Ovary (tissue), 9 donors: Measurements from ENCODE around the gene EFNA1. TPM values are rescaled to one million over a fixed set of nuclear protein-coding genes. Genes with fewer than 3 reads are reported as not detected.

Experiments used
- DNase-seq, 5 donors: peaks; one replicate each; pipeline ENCODE4 v3.0.0-alpha.2; 2019 to 2020
- H3K27ac ChIP-seq, 2 donors: fragments of 200-600 bp; one replicate each; pipeline versions ENCODE4 v1.5.1 to v1.8.0; 2019 to 2022
- H3K27me3 ChIP-seq: fragments of 200-600 bp; one replicate; pipeline ENCODE4 v1.8.0; 2022
- H3K36me3 ChIP-seq: fragments of 200-600 bp; sonication (generic); one replicate; pipeline ENCODE4 v1.5.1; 2019
- H3K4me1 ChIP-seq: one replicate; pipeline ENCODE4 v1.8.1; 2013; ENCODE audit warnings: mild to moderate bottlenecking, moderate library complexity; ENCODE audit not compliant: insufficient read depth
- H3K4me3 ChIP-seq: fragments of 200-600 bp; sonication (generic); one replicate; pipeline ENCODE4 v1.5.1; 2017
- H3K9me3 ChIP-seq, 2 donors: fragments of 200-600 bp in 1 of 2; sonication (generic) in 1 of 2; one replicate each; pipeline versions ENCODE4 v1.5.1 to v1.8.1; 2013 to 2019; ENCODE audit warnings: mild to moderate bottlenecking in 1 of 2, moderate library complexity in 1 of 2
- CTCF ChIP-seq, 3 donors: fragments of 450-650 bp in 2 of 3; fragments of 200-600 bp in 1 of 3; IDR thresholded peaks; one replicate each; pipeline versions ENCODE4 v1.5.1 to v1.8.0; 2016 to 2022; ENCODE audit warnings: antibody characterized with exemption in 3 of 3, mild to moderate bottlenecking in 1 of 3
- EP300 ChIP-seq: sonication (generic); formaldehyde crosslinking; IDR thresholded peaks from one replicate; pipeline ENCODE4 v1.6.1; 2017; ENCODE audit warnings: antibody characterized with exemption
- POLR2A ChIP-seq: fragments of 450-650 bp; IDR thresholded peaks from one replicate; pipeline ENCODE4 v1.6.1; 2017; ENCODE audit warnings: antibody characterized with exemption, mild to moderate bottlenecking, moderate library complexity
- WGBS, 3 donors: extraction: QIAGEN DNeasy Blood & Tissue Kit in 1 of 3; methylation state at CpG; one replicate each; pipeline versions ENCODE4 v1.1.5 to v1.1.7; 2013 to 2017; 5-methylcytosine and 5-hydroxymethylcytosine counted together
- intact Hi-C, 4 donors: fragments of 100-400 bp; cut with DNase I; formaldehyde crosslinking; loops; one replicate each; pipeline versions ENCODE4 v1.11.0 to v1.15.1; 2022 to 2023
- polyA plus RNA-seq, 2 donors: library from polyadenylated mRNA; stranded (reverse); fragments of 200-250 nt in 1 of 2; fragments of 350-450 nt in 1 of 2; fragmentation: Illumina TruSeq in 1 of 2; extraction: RNeasy Lipid Tissue Mini Kit (QIAGEN cat#74804) in 1 of 2; gene quantifications; one replicate each; pipeline ENCODE4 v1.2.3, GENCODE V29; 2013 to 2014
- total RNA-seq, 7 donors: library from RNA; depleted of rRNA in 2 of 7; stranded (reverse); fragments of >200 nt in 2 of 7; fragmentation: NEBNext Ultra II Directional in 3 of 7; extraction: Animal tissue kit (Norgen Biotek cat#: 25700) in 3 of 7; gene quantifications; one replicate each; pipeline versions ENCODE4 v1.1.0 to v1.2.4, GENCODE V29; 2016 to 2023
- donor health status: DM: no; HTN: no; CAD: no; lungs with moderate emphysema.
- donor health status: DM: no; HTN: no; CAD: no.
- donor health status: Bipolar disorder and iron deficiency.
- donor health status: DM: yes; HTN: yes; CAD: no.
- donor health status: DM: no; HTN: no; CAD: no.
- donor health status: DM: yes; HTN: yes; CAD: no.

The EFNA1 gene
- total and polyA plus RNA-seq, 9 donors, result 12.1 to 51.6 (median 18.6) TPM

- DNase-seq, result no peak
- H3K36me3 ChIP-seq, result no peaks in the 10 kb centered on the region
- intact Hi-C loops, result no loop called here
- peaks cover 5% of the 10 kb centered on the region for H3K4me1 ChIP-seq
- no peaks in the 10 kb centered on the region for H3K9me3 ChIP-seq
- WGBS, 3 donors, result 57 to 63% (median 61%) methylated on average over 2 of the region's 2 CpGs
- no peak overlapping the region for H3K4me3 ChIP-seq
- TF ChIP-seq CTCF (IDR thresholded peaks at IDR 0.05), result no peak
- TF ChIP-seq POLR2A, result no peak
- TF ChIP-seq EP300, result no peak
- no peak overlapping the region for H3K27ac ChIP-seq
- no peaks in the 10 kb centered on the region for H3K27me3 ChIP-seq
These were observed 4.2 kb downstream of the EFNA1 start for GRCh38 chr1:155131856-155132255.

GRCh38 chr1:155133799-155134281 is 6.2 kb downstream of the EFNA1 start:
- WGBS, 3 donors, result 80 to 92% (median 82%) methylated on average over 7 of the region's 7 CpGs
- TF ChIP-seq POLR2A, result no peak
- Histone ChIP-seq H3K27me3 (no peaks in the 10 kb centered on the region), H3K4me3 (no peak overlapping the region), H3K36me3 (no peaks in the 10 kb centered on the region), H3K27ac (peak overlapping the region in 1 of 2 donors; percentile 87), H3K9me3 (no peaks in the 10 kb centered on the region), H3K4me1 (peaks cover under 1% of the 10 kb centered on the region)
- intact Hi-C loops, result no loop called here
- no peak for DNase-seq

GRCh38 chr1:155134322-155134721 is 6.6 kb downstream of the EFNA1 start:
- WGBS, 3 donors, result 45 to 53% (median 45%) methylated on average over 1 of the region's 1 CpG
- H3K4me1 ChIP-seq, result peaks cover 4% of the 10 kb centered on the region

GRCh38 chr1:155134880-155135414 is 7.3 kb downstream of the EFNA1 start:
- H3K9me3 ChIP-seq, result no peaks in the 10 kb centered on the region
- peak overlapping the region; percentile 87 to 99 for H3K27ac ChIP-seq
- peak; percentile 87 to 95 (median 91) for DNase-seq
- H3K4me1 ChIP-seq, result peaks cover 4% of the 10 kb centered on the region
- H3K36me3 ChIP-seq, result no peaks in the 10 kb centered on the region
- WGBS, 3 donors, result 0 to 2% (median 1%) methylated on average over 18 of the region's 18 CpGs
- no peaks in the 10 kb centered on the region for H3K27me3 ChIP-seq
- TF ChIP-seq POLR2A (peak; percentile 8), CTCF (IDR thresholded peaks at IDR 0.05) (no peak), EP300 (peak; percentile 86)
- peak overlapping the region; percentile 72 for H3K4me3 ChIP-seq
- intact Hi-C loops, result loop anchor here in 1 of 4 donors (5.0 kb wide), 1 partner anchor 37 kb away; the partner anchor contains the start of genes KRTCAP2 and TRIM46

More at GRCh38 chr1:155134322-155134721, 6.6 kb downstream of the EFNA1 start:
- Histone ChIP-seq H3K9me3 (no peaks in the 10 kb centered on the region), H3K36me3 (no peaks in the 10 kb centered on the region), H3K4me3 (no peak overlapping the region), H3K27ac (peak overlapping the region; percentile 87 to 99), H3K27me3 (no peaks in the 10 kb centered on the region)
- TF ChIP-seq EP300, result no peak
- TF ChIP-seq POLR2A, result no peak
- TF ChIP-seq CTCF (IDR thresholded peaks at IDR 0.05), result no peak
- DNase-seq, result peak in 3 of 5 donors; percentile 38 to 48 (median 47)
- intact Hi-C loops, result no loop called here

GRCh38 chr1:155135415-155136028 is 7.8 kb downstream of the EFNA1 start, which contains the start of gene SLC50A1:
Gene SLC50A1, plus strand, starts transcription at chr1:155135852. Its CDS starts 60 bp downstream, at chr1:155135912.
- WGBS, 3 donors, result 0 to 1% (median 0%) methylated on average over 46 to 52 of the region's 52 CpGs
- intact Hi-C loops, result loop anchor here in 1 of 4 donors (5.0 kb wide), 1 partner anchor 37 kb away; the partner anchor contains the start of genes KRTCAP2 and TRIM46

More at GRCh38 chr1:155135415-155136028, 7.8 kb downstream of the EFNA1 start, which contains the start of gene SLC50A1:
- Histone ChIP-seq H3K27ac (peak within 1 kb of the TSS; percentile 87 to 99), H3K9me3 (no peaks in the 10 kb centered on the region), H3K4me1 (peaks cover 5% of the 10 kb centered on the region), H3K4me3 (peak within 1 kb of the TSS; percentile 72), H3K27me3 (no peaks in the 10 kb centered on the region), H3K36me3 (no peaks in the 10 kb centered on the region)
- DNase-seq, result peak; percentile 94 to 98 (median 95)
- TF ChIP-seq EP300, result no peak
- peak; percentile 42 to 86 (median 72) for TF ChIP-seq CTCF (IDR thresholded peaks at IDR 0.05)
- TF ChIP-seq POLR2A, result peak; percentile 94
